SH-SY5Y (cell line): Measurements from ENCODE around the gene WAC.

Source experiments
- GATA2 ChIP-seq: IDR thresholded peaks from 2 replicates; pipeline ENCODE4 v1.6.1; 2011; ENCODE audit warnings: mild to moderate bottlenecking, low read depth, low read length
- GATA3 ChIP-seq: IDR thresholded peaks from 2 replicates; pipeline ENCODE4 v1.6.1; 2011; ENCODE audit warnings: low read depth, mild to moderate bottlenecking, low read length, moderate library complexity

DNA sequence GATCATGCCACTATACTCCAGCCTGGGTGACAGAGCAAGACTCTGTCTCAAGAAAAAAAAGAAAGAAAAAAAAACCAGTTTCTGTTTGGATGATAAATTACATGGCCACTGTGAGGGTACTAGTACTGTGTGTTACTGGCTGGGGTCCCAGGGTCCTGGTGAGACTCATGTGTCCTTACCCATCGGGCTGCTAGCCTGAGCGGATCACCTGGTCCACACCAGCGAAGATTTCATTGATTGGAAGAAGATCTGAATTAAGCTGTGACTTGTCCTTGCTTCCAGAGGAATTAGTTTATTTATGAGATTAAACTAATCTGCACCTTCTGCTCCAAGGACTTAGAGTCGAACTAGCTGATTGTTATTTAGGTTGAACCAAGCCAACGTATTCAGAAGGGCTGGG is 104.4 kb downstream of the WAC start:
- TF ChIP-seq GATA2 (no peak), GATA3 (no peak)
